GM23248 (cell line): Measurements from ENCODE around the gene GABRA4. TPM values are rescaled to one million over a fixed set of nuclear protein-coding genes. Genes with fewer than 3 reads are reported as not detected.

Experiments used
- DNase-seq: peaks from one replicate; pipeline ENCODE4 v3.0.0-alpha.2; 2015
- H2AFZ ChIP-seq: fragments of 200-600 bp; sonication (generic); 2 replicates; pipeline ENCODE4 v1.6.1; 2016; ENCODE audit warnings: antibody characterized with exemption
- H3F3A ChIP-seq: fragments of 200-600 bp; sonication (generic); 2 replicates; pipeline ENCODE4 v1.6.1; 2016; ENCODE audit warnings: mild to moderate bottlenecking, antibody characterized with exemption, mixed run types; ENCODE audit not compliant: insufficient read depth
- H3K27ac ChIP-seq: fragments of 200-600 bp; sonication (generic); 2 replicates; pipeline ENCODE4 v1.5.1; 2016; ENCODE audit warnings: mild to moderate bottlenecking
- H3K27me3 ChIP-seq: fragments of 200-600 bp; sonication (generic); replicated peaks from 2 replicates; pipeline ENCODE4 v1.6.1; 2016; ENCODE audit warnings: mild to moderate bottlenecking; ENCODE audit not compliant: insufficient read depth
- H3K36me3 ChIP-seq: fragments of 200-600 bp; sonication (generic); 2 replicates; pipeline ENCODE4 v1.6.1; 2016; ENCODE audit warnings: low read depth, mild to moderate bottlenecking
- H3K4me1 ChIP-seq: fragments of 200-600 bp; sonication (generic); 2 replicates; pipeline ENCODE4 v1.6.1; 2016; ENCODE audit warnings: mild to moderate bottlenecking; ENCODE audit not compliant: insufficient read depth
- H3K4me2 ChIP-seq: fragments of 200-600 bp; sonication (generic); one replicate; pipeline ENCODE4 v1.6.1; 2016; ENCODE audit warnings: mild to moderate bottlenecking; ENCODE audit not compliant: unreplicated experiment
- H3K4me3 ChIP-seq: fragments of 200-600 bp; sonication (generic); 2 replicates; pipeline ENCODE4 v1.5.1; 2016; ENCODE audit warnings: mild to moderate bottlenecking
- H3K79me2 ChIP-seq: fragments of 200-600 bp; sonication (generic); 2 replicates; pipeline ENCODE4 v1.6.1; 2016; ENCODE audit warnings: mild to moderate bottlenecking; ENCODE audit not compliant: insufficient read depth
- H3K9ac ChIP-seq: fragments of 200-600 bp; sonication (generic); 2 replicates; pipeline ENCODE4 v1.6.1; 2016; ENCODE audit warnings: mild to moderate bottlenecking
- H3K9me2 ChIP-seq: fragments of 200-600 bp; sonication (generic); 2 replicates; pipeline ENCODE4 v1.6.1; 2016; ENCODE audit warnings: mixed run types, mild to moderate bottlenecking, moderate library complexity; ENCODE audit not compliant: insufficient read depth
- H3K9me3 ChIP-seq: fragments of 200-600 bp; sonication (generic); one replicate; pipeline ENCODE4 v1.6.1; 2017; ENCODE audit warnings: low read depth
- H4K20me1 ChIP-seq: fragments of 200-600 bp; sonication (generic); 2 replicates; pipeline ENCODE4 v1.6.0; 2016; ENCODE audit not compliant: insufficient read depth
- EZH2 ChIP-seq: fragments of 200-600 bp; sonication (generic); IDR thresholded peaks from 2 replicates; pipeline ENCODE4 v1.6.1; 2018; ENCODE audit warnings: antibody characterized with exemption, mild to moderate bottlenecking; ENCODE audit not compliant: insufficient read depth, poor library complexity, severe bottlenecking
- EZH2phosphoT487 ChIP-seq: fragments of 200-600 bp; sonication (generic); IDR thresholded peaks from 2 replicates; pipeline ENCODE4 v1.6.1; 2018; ENCODE audit warnings: antibody characterized with exemption, moderate library complexity, mild to moderate bottlenecking, low read depth; ENCODE audit not compliant: insufficient read depth
- WGBS, 2 experiments: methylation state at CpG; one replicate each; pipeline ENCODE4 v1.1.6; 2015 to 2017; ENCODE audit warnings: low lambda C conversion rate in 2 of 2, low coverage in 1 of 2; ENCODE audit errors: missing lambda C conversion rate in 2 of 2; 5-methylcytosine and 5-hydroxymethylcytosine counted together
- in situ Hi-C: fragments of 300-500 bp; cut with MboI; formaldehyde crosslinking; loops from 2 replicates; pipeline ENCODE4 v1.15.0; 2020
- polyA plus RNA-seq: library from polyadenylated mRNA; unstranded; fragments of >200 nt; fragmentation: Nextera tagmentation; extraction: Ambion mirVana; gene quantifications from 2 replicates; pipeline ENCODE4 v1.2.1, GENCODE V29; 2016
- total RNA-seq: library from RNA; depleted of rRNA; stranded (reverse); fragments of >200 nt; shearing (Covaris generic); gene quantifications from 2 replicates; pipeline ENCODE4 v1.2.3, GENCODE V29; 2014

GABRA4 gene
- total and polyA plus RNA-seq, 2 experiments from 2014 or later: not detected

GRCh38 chr4:46967631-46968030 lies 25.8 kb downstream of the GABRA4 start:
- Histone ChIP-seq H3K9me3 (no peaks in the 10 kb centered on the region), H3K27me3 (no peaks in the 10 kb centered on the region), H3K27ac (no peak overlapping the region), H3K4me1 (no peaks in the 10 kb centered on the region), H3K9me2 (no peaks in the 10 kb centered on the region), H3F3A (no peaks in the 10 kb centered on the region), H3K79me2 (no peaks in the 10 kb centered on the region), H3K4me2 (no peak overlapping the region), H2AFZ (no peak overlapping the region), H3K9ac (no peak overlapping the region), H3K36me3 (no peaks in the 10 kb centered on the region), H4K20me1 (no peaks in the 10 kb centered on the region), H3K4me3 (no peak overlapping the region)
- no peak for TF ChIP-seq EZH2phosphoT487
- TF ChIP-seq EZH2: no peak
- no peak for DNase-seq
- 21 to 42% methylated on average over 2 of the region's 2 CpGs for WGBS, 2 experiments
- in situ Hi-C loops: no loop called here

GRCh38 chr4:46958742-46959488 lies 34.5 kb downstream of the GABRA4 start:
- H3K9me3 ChIP-seq: no peaks in the 10 kb centered on the region
- H3K9me2 ChIP-seq: no peaks in the 10 kb centered on the region
- H3K36me3 ChIP-seq: no peaks in the 10 kb centered on the region
- H3K27me3 ChIP-seq: no peaks in the 10 kb centered on the region
- no peaks in the 10 kb centered on the region for H3K4me1 ChIP-seq
- no peak overlapping the region for H3K9ac ChIP-seq
- no peaks in the 10 kb centered on the region for H3F3A ChIP-seq
- no peak overlapping the region for H3K27ac ChIP-seq
- no peaks in the 10 kb centered on the region for H4K20me1 ChIP-seq
- no peaks in the 10 kb centered on the region for H3K79me2 ChIP-seq
- in situ Hi-C loops: no loop called here
- no peak overlapping the region for H3K4me2 ChIP-seq
- no peak overlapping the region for H2AFZ ChIP-seq
- DNase-seq: no peak
- no peak overlapping the region for H3K4me3 ChIP-seq
- 7 to 12% methylated on average over 2 of the region's 2 CpGs for WGBS, 2 experiments
- TF ChIP-seq EZH2 (no peak), EZH2phosphoT487 (no peak)

GRCh38 chr4:46956451-46956850 lies 36.9 kb downstream of the GABRA4 start:
- H4K20me1 ChIP-seq: no peaks in the 10 kb centered on the region
- no peak overlapping the region for H3K9ac ChIP-seq
- H3K36me3 ChIP-seq: no peaks in the 10 kb centered on the region
- no peaks in the 10 kb centered on the region for H3K4me1 ChIP-seq
- 51 to 61% methylated on average over 4 of the region's 4 CpGs for WGBS, 2 experiments
- H3K27ac ChIP-seq: no peak overlapping the region
- no peaks in the 10 kb centered on the region for H3K27me3 ChIP-seq
- no peaks in the 10 kb centered on the region for H3K9me3 ChIP-seq
- no peaks in the 10 kb centered on the region for H3K9me2 ChIP-seq
- H2AFZ ChIP-seq: no peak overlapping the region
- in situ Hi-C loops: no loop called here
- TF ChIP-seq EZH2 (no peak), EZH2phosphoT487 (no peak)
- no peaks in the 10 kb centered on the region for H3K79me2 ChIP-seq
- no peak overlapping the region for H3K4me3 ChIP-seq
- no peak for DNase-seq
- no peaks in the 10 kb centered on the region for H3F3A ChIP-seq
- H3K4me2 ChIP-seq: no peak overlapping the region

- H3K9me2 ChIP-seq: no peaks in the 10 kb centered on the region
- H3K79me2 ChIP-seq: no peaks in the 10 kb centered on the region
- H3K9me3 ChIP-seq: no peaks in the 10 kb centered on the region
- H3K4me1 ChIP-seq: no peaks in the 10 kb centered on the region
- H3K9ac ChIP-seq: no peak overlapping the region
- no peaks in the 10 kb centered on the region for H4K20me1 ChIP-seq
- TF ChIP-seq EZH2phosphoT487: no peak
- no peak for TF ChIP-seq EZH2
- no peaks in the 10 kb centered on the region for H3K27me3 ChIP-seq
- no peak overlapping the region for H3K27ac ChIP-seq
- DNase-seq: no peak
- no peak overlapping the region for H3K4me3 ChIP-seq
- no peaks in the 10 kb centered on the region for H3F3A ChIP-seq
- in situ Hi-C loops: no loop called here
- H3K4me2 ChIP-seq: no peak overlapping the region
- H2AFZ ChIP-seq: no peak overlapping the region
- no peaks in the 10 kb centered on the region for H3K36me3 ChIP-seq
These were observed 37.8 kb downstream of the GABRA4 start for GRCh38 chr4:46955601-46956000.

GRCh38 chr4:46954643-46955042 lies 38.7 kb downstream of the GABRA4 start:
- no peak overlapping the region for H3K4me2 ChIP-seq
- no peaks in the 10 kb centered on the region for H3K9me2 ChIP-seq
- H3K9me3 ChIP-seq: no peaks in the 10 kb centered on the region
- H3K4me1 ChIP-seq: no peaks in the 10 kb centered on the region
- H4K20me1 ChIP-seq: no peaks in the 10 kb centered on the region
- no peaks in the 10 kb centered on the region for H3K36me3 ChIP-seq
- H3K27ac ChIP-seq: no peak overlapping the region
- no peak overlapping the region for H3K4me3 ChIP-seq
- H3F3A ChIP-seq: no peaks in the 10 kb centered on the region
- TF ChIP-seq EZH2 (no peak), EZH2phosphoT487 (no peak)
- H2AFZ ChIP-seq: no peak overlapping the region
- no peak for DNase-seq
- H3K9ac ChIP-seq: no peak overlapping the region
- in situ Hi-C loops: no loop called here
- H3K27me3 ChIP-seq: no peaks in the 10 kb centered on the region
- H3K79me2 ChIP-seq: no peaks in the 10 kb centered on the region
